BE2C (cell line): ENCODE results near the gene GTPBP10.
A peak's percentile ranks its signal among the peaks of the same experiment; 100 is the strongest.

Experiments used
- DNase-seq: peaks from one replicate; pipeline ENCODE4 v3.0.0-alpha.2; 2020
- H3K27me3 ChIP-seq: fragments of 250-450 bp; sonication (Bioruptor Pico); 2 replicates; pipeline ENCODE4 v1.5.1; 2020; ENCODE audit warnings: mild to moderate bottlenecking
- H3K36me3 ChIP-seq: fragments of 250-450 bp; sonication (Bioruptor Pico); 2 replicates; pipeline ENCODE4 v1.5.1; 2020; ENCODE audit warnings: mild to moderate bottlenecking
- H3K4me1 ChIP-seq: fragments of 250-450 bp; sonication (Bioruptor Pico); 2 replicates; pipeline ENCODE4 v1.5.1; 2020
- H3K4me3 ChIP-seq: 2 replicates; pipeline ENCODE4 v1.5.1; 2011; ENCODE audit warnings: low read depth, low read length
- H3K9me3 ChIP-seq: fragments of 250-450 bp; sonication (Bioruptor Pico); 2 replicates; pipeline ENCODE4 v1.5.1; 2020
- CTCF ChIP-seq: IDR thresholded peaks from 2 replicates; pipeline ENCODE4 v1.5.1; 2012; ENCODE audit warnings: mild to moderate bottlenecking, low read depth, low read length

Gene GTPBP10

DNA sequence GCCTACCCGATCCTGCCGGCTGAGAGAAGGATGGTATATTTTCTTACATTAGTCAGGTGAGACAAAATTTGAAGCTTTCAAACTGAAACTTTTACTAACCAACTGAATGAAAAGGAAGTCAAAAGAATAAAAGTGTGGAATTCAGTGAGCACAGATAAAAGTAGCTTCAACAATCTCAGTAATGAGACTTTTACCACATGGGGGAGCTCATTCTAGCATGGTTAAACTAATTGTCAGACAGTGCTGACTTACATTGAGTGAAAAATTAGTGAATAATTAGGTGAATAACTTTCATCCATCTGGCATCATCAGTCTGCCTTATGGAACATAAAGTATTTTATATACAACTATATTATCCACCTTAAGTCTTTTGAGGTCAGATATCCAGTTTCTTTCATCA, 33.8 kb upstream of the GTPBP10 start:
- no peak overlapping the region for H3K4me3 ChIP-seq
- no peak for DNase-seq
- no peaks in the 10 kb centered on the region for H3K4me1 ChIP-seq
- H3K9me3 ChIP-seq, result no peaks in the 10 kb centered on the region
- TF ChIP-seq CTCF, result peak; percentile 25
- no peaks in the 10 kb centered on the region; the same call in 1 of the 2 replicates for H3K27me3 ChIP-seq
- H3K36me3 ChIP-seq, result no peaks in the 10 kb centered on the region

GRCh38 chr7:90313907-90314306, 32.6 kb upstream of the GTPBP10 start:
- peaks cover 4% of the 10 kb centered on the region; the same call in 1 of the 2 replicates for H3K27me3 ChIP-seq
- no peaks in the 10 kb centered on the region for H3K9me3 ChIP-seq
- no peaks in the 10 kb centered on the region for H3K4me1 ChIP-seq
- H3K36me3 ChIP-seq, result no peaks in the 10 kb centered on the region
- no peak overlapping the region for H3K4me3 ChIP-seq
- DNase-seq, result no peak
- TF ChIP-seq CTCF, result no peak

DNA sequence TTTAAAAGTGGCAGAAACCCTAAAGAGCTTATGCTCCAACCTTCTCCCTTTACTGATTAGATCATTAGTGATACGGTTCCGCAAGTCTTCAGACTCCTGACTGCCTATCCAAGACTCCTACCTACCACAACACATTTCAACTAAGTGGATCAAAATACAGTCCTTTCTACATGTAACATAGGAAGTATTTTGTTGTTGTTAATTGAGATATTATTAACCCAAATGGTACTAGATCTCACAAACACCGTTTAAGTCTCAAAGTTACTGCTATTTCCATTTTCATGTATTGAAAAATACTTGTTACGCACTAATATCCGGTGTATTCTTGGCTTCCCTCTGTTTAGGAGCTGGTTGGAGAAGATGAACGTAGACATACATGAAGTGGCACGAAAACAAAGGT, 26.5 kb upstream of the GTPBP10 start:
- Histone ChIP-seq H3K36me3 (no peaks in the 10 kb centered on the region), H3K4me3 (no peak overlapping the region), H3K27me3 (peaks cover 47% of the 10 kb centered on the region), H3K9me3 (no peaks in the 10 kb centered on the region), H3K4me1 (no peaks in the 10 kb centered on the region)
- DNase-seq, result no peak
- TF ChIP-seq CTCF, result no peak

DNA sequence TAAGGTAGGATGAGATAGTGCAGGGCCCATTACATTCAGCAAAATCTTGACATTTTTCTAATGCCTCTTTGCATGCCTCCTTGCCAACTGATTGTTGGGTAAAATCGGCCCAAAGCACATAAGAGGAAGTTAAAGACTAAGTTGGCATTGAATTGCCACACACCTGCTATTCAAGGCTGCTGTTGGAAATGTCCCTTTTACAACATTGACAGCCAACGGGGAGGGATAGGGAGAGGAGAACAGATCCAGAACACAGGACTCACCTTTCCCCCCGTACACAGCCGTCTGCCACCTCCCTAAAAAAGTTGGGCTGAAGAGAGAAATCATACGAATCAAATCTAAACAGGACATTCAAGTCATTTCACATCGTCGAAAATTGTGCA, 26.1 kb upstream of the GTPBP10 start:
- Histone ChIP-seq H3K9me3 (no peaks in the 10 kb centered on the region), H3K4me3 (no peak overlapping the region), H3K36me3 (no peaks in the 10 kb centered on the region), H3K4me1 (no peaks in the 10 kb centered on the region), H3K27me3 (peaks cover 47% of the 10 kb centered on the region)
- no peak for TF ChIP-seq CTCF
- DNase-seq, result no peak

DNA sequence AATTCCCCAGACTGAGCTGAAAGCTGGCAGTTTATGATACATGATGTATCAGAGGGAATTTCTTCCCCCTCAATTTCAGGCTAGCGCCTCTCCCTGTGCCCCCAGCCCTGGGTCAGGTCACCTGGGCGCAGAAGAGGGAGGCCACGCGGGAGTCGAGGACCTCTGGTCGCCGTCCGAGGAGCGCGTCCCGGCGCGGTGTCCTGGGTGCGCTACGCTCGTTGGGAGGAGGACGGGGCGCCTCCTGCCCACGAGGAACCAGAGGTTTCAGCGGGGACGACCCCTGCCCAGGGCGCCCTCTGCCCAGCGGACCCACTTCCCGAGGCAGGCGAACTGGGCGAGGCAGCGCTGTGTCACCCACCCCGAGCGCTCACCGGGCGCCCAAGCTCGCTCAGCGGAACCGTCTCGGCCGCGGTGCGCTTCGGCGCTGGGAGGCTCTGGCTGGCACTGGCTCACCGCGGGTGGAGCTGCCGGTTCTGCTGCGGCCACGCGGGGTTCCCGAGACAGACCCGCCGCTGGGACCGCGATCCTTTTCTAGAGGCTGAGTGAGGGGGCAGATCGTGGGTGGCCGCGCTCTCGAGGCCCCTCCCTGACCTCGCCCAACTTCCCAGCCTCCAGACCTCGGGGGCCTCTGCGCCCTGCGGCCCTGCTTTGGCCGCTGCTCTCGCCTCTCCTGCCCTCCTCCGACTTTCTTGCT, 25.6 kb upstream of the GTPBP10 start, which contains the start of gene FAM237B:
TSS of gene FAM237B (minus strand) at position 504 of the 694 bp plus-strand sequence. CDS start 1,556 bp downstream, outside the sequence.
- H3K4me1 ChIP-seq, result no peaks in the 10 kb centered on the region
- no peaks in the 10 kb centered on the region for H3K36me3 ChIP-seq
- peaks cover 47% of the 10 kb centered on the region for H3K27me3 ChIP-seq
- no peaks in the 10 kb centered on the region for H3K9me3 ChIP-seq
- no peak for TF ChIP-seq CTCF
- DNase-seq, result no peak
- H3K4me3 ChIP-seq, result no peak within 1 kb of the TSS

- TF ChIP-seq CTCF, result no peak
- no peak overlapping the region for H3K4me3 ChIP-seq
- H3K27me3 ChIP-seq, result peaks cover 47% of the 10 kb centered on the region
- DNase-seq, result no peak
- no peaks in the 10 kb centered on the region for H3K9me3 ChIP-seq
- no peaks in the 10 kb centered on the region for H3K4me1 ChIP-seq
- no peaks in the 10 kb centered on the region for H3K36me3 ChIP-seq
Measured at GRCh38 chr7:90322837-90323236, 23.7 kb upstream of the GTPBP10 start.
